Measurements from ENCODE around the gene PRR12.

PRR12 gene

DNA sequence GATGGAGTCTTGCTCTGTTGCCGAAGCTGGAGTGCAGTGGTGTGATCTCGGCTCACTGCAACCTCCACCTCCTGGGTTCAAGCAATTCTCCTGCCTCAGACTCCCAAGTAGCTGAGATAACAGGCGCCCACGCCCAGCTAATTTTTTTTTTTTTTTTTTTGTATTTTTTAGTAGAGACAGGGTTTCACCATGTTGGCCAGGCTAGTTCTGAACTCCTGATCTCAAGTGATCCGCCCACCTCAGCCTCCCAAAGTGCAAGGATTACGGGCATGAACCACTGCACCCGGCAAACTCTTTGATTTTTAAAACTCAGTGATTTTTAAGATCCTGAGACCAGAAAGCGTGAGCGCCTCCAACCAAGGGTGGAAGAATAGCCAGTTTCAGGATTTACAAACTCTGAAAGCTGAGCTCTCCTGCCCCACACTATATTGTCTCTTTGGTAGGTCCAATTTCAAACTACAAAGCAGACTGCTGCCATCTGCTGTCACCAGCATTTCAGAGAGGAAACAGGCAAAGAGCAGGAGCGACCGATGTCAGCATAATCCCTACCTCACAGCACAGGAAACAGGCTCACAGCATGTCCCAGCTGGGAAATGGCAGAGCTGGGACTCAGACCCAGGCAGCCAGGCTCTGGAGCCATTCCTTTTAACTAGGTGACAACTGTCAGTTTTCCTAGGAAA is 19.8 kb upstream of the PRR12 start:
- Mint-ChIP-seq H3K4me3 (no peak overlapping the region), H3K27ac (peak overlapping the region; percentile 37), H3K36me3 (ENCODE audit: low read depth) (peaks cover 47% of the 10 kb centered on the region), H3K27me3 (no peaks in the 10 kb centered on the region), H3K9me3 (no peaks in the 10 kb centered on the region), H3K4me1 (ENCODE audit: low read depth) (peaks cover 33% of the 10 kb centered on the region)
- intact Hi-C loops (cut with micrococcal nuclease), result loop anchor here (1.0 kb wide), 2 partner anchors 65 to 97 kb away; partner anchors contain the start of gene FLT3LG

DNA sequence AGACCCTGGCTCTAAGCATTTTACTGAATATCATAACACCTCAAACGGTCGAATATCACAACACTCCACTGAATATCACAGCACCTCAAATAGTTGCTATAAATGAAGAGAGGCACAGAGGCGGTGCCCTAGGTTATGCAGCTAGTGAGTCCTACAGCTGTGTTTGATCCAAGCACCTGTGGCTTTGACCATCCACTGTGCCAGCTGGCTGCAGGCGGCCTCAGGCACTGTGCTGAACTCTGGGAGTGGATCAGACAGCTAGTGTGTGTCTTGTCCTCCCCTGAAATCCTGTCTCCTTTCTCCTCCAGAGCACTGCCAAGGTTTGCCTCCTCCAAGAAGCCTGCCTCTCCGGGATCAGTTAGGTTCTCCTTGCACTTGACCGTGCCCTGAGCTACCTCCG is 18.0 kb upstream of the PRR12 start:
- intact Hi-C loops (cut with micrococcal nuclease), result no loop called here

DNA sequence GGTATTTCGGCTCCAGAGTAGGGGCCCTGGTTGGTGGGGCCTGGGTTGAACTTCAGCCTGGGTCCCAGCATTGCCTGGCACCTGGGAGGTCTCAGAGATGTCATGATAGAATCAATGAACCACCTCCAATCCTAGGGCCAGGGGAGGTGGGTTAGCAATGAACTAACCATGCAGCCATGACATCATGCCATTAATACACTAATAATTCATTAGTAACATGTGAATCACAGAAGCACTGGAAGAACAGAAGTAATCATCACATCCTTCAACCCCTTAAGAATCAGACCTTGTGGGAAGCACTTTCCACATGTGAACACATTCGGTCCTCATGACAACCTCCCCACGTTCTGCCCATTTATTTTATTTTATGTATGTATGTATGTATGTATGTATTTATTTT is 17.6 kb upstream of the PRR12 start:
- H3K36me3 Mint-ChIP-seq (ENCODE audit: low read depth), result peaks cover 44% of the 10 kb centered on the region
- no peak overlapping the region for H3K27ac Mint-ChIP-seq
- H3K4me1 Mint-ChIP-seq (ENCODE audit: low read depth), result peaks cover 29% of the 10 kb centered on the region
- H3K27me3 Mint-ChIP-seq, result no peaks in the 10 kb centered on the region
- H3K4me3 Mint-ChIP-seq, result no peak overlapping the region
- intact Hi-C loops (cut with micrococcal nuclease), result no loop called here
- H3K9me3 Mint-ChIP-seq, result no peaks in the 10 kb centered on the region

More for the DNA sequence above, 18.0 kb upstream of the PRR12 start:
- H3K9me3 Mint-ChIP-seq, result no peaks in the 10 kb centered on the region
- peaks cover 30% of the 10 kb centered on the region for H3K4me1 Mint-ChIP-seq (ENCODE audit: low read depth)
- H3K36me3 Mint-ChIP-seq (ENCODE audit: low read depth), result peaks cover 48% of the 10 kb centered on the region
- no peak overlapping the region for H3K27ac Mint-ChIP-seq
- H3K4me3 Mint-ChIP-seq, result no peak overlapping the region
- no peaks in the 10 kb centered on the region for H3K27me3 Mint-ChIP-seq

DNA sequence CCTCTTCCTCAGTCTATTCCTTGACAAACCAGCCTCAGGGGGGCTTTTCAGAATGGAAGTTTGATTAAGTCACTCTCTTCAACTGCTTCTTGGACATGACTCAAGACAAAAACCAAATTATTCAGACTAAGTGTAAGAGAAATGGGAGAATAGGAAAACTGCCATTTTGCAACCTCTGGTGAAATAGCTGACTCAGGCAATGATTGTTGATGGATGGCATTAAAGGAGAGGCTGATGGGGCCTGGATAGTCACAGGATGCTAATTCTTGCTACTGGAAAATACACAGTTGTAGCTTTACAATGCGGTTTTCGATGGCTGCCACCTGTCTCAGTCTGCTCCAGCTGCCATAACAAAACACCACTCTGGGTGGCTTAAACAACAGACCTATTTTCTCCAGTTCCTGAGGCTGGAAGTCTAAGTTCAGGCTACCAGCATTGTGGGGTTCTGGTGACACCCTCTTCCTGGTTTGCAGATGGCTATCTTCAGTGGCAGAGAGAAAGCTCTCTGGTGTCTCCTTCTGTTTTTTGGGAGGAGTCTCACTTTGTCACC is 16.7 kb upstream of the PRR12 start:
- peaks cover 41% of the 10 kb centered on the region for H3K36me3 Mint-ChIP-seq (ENCODE audit: low read depth)
- peaks cover 36% of the 10 kb centered on the region for H3K4me1 Mint-ChIP-seq (ENCODE audit: low read depth)
- intact Hi-C loops (cut with micrococcal nuclease), result no loop called here
- no peaks in the 10 kb centered on the region for H3K9me3 Mint-ChIP-seq
- no peak overlapping the region for H3K27ac Mint-ChIP-seq
- H3K27me3 Mint-ChIP-seq, result no peaks in the 10 kb centered on the region
- no peak overlapping the region for H3K4me3 Mint-ChIP-seq

DNA sequence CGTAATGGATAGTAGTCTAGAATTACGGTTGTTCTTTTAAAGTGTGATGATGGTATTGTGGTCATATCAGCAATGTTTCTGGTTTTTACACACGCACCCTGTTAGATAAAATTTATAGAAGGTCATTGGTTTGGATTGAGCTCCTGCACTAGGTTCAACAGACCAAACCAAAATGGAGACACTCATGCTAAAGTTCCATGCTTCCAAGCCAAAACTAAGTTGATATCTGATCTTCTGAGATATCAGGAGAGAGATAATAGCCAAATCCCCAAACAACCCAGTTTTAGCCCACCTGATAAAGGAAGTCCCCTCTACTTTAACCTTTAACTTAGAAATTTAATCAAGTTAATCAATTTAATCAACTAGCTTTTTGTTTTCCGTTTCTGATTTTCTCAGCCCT is 11.8 kb upstream of the PRR12 start:
- peaks cover 39% of the 10 kb centered on the region for H3K4me1 Mint-ChIP-seq (ENCODE audit: low read depth)
- H3K36me3 Mint-ChIP-seq (ENCODE audit: low read depth), result peaks cover 36% of the 10 kb centered on the region
- H3K4me3 Mint-ChIP-seq, result peak overlapping the region; percentile 85
- no peaks in the 10 kb centered on the region for H3K9me3 Mint-ChIP-seq
- intact Hi-C loops (cut with micrococcal nuclease), result no loop called here
- no peaks in the 10 kb centered on the region for H3K27me3 Mint-ChIP-seq
- H3K27ac Mint-ChIP-seq, result no peak overlapping the region

DNA sequence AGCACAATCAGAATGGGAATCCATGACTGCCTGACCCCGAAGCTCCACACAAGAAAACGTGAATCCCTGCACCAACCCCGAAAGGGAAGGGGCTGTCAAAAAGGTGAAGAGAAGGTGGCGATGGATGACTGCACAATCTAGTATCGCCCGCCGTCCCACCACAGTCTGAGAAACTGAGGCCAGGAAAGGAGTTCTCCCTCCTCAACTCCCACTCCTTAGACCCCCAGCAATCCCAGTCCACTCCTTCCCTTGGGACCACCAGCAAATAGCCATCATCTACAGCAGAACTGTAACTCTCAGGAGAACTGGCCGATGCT is 11.1 kb upstream of the PRR12 start:
- Mint-ChIP-seq H3K9me3 (no peaks in the 10 kb centered on the region), H3K36me3 (ENCODE audit: low read depth) (peaks cover 30% of the 10 kb centered on the region), H3K27ac (peak overlapping the region; percentile 89)

DNA sequence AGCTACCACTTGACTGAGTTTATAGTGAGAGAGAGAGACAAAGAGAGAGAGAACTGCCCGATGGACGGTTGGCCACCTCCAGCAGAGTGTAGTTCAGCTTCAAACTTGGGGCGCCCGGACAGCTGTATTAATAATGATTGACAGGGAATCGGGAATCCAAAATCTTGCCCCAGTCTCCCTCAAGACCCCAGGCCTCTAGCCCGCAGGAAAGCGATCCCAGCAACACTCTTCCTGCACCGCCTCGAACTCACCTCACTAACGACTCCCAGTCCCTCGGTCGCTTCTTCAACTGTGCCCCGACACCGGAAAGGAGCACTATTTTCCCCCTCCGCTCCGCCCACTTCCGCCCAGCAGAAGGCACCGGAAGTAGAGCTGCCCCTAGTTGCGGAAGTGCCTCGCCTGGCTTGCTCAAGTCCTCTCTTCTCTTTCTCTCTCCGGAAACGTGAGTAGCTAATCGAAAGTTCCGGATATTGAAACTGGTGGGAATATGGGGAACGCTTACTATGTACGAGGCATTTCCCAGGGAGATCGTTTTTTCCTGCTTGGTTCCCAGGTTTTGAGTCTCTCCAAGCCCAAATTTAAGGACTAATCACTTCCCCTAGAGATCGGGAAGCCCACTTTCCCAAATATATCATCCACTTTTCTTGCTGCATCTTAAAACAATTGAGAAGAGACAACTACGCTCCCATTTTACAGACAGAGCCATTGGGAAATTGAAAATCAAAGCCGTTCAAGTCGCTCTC is 10.5 kb upstream of the PRR12 start, which contains the start of gene NOSIP:
NOSIP (minus strand) TSS at position 293 of the 743 bp plus-strand sequence. CDS start 19,865 bp downstream, outside the sequence.
- intact Hi-C loops (cut with micrococcal nuclease), result loop anchor here (1.0 kb wide), 3 partner anchors 10 to 84 kb away; partner anchors contain the start of gene RRAS
- Mint-ChIP-seq H3K9me3 (no peaks in the 10 kb centered on the region), H3K27ac (peak within 1 kb of the TSS; percentile 89), H3K4me3 (peak within 1 kb of the TSS; percentile 85), H3K27me3 (no peaks in the 10 kb centered on the region), H3K36me3 (ENCODE audit: low read depth) (peaks cover 26% of the 10 kb centered on the region), H3K4me1 (ENCODE audit: low read depth) (peaks cover 35% of the 10 kb centered on the region)

More for the DNA sequence above, 11.1 kb upstream of the PRR12 start:
- Mint-ChIP-seq H3K4me3 (peak overlapping the region; percentile 85), H3K4me1 (ENCODE audit: low read depth) (peaks cover 35% of the 10 kb centered on the region), H3K27me3 (no peaks in the 10 kb centered on the region)
- intact Hi-C loops (cut with micrococcal nuclease), result loop anchor here (1.0 kb wide), 3 partner anchors 10 to 84 kb away; partner anchors contain the start of gene RRAS

DNA sequence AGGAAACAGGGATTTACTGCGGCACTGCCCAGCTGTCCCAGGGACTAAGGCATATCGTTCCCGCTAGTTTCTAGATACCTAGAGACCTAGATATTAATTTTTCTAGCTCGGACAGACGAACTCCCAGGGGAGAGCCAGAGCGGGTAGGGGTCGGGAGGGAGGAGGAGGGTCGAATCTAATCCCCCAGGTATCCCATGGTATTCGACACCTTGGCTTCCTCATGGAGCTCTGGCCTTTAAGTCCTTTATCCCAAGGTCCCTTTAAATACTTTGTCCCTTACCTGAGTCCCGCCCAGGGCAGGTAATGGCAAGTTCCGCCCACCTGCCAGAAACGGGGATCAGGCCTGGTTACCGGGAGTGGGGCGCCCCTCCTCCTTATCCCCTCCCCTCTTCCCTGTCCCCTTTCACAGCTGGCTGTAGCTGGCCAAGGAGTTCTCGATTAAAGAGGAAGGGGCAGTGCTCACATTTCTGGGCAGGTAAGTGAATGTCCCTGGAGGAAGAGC is 9.9 kb upstream of the PRR12 start, which contains the start of gene PRRG2:
PRRG2 (plus strand) TSS at position 310 of the 502 bp plus-strand sequence. CDS start 1,904 bp downstream, outside the sequence.
- peaks cover 20% of the 10 kb centered on the region for H3K36me3 Mint-ChIP-seq (ENCODE audit: low read depth)
- H3K9me3 Mint-ChIP-seq, result no peaks in the 10 kb centered on the region
- peak within 1 kb of the TSS; percentile 85 for H3K4me3 Mint-ChIP-seq
- peaks cover 35% of the 10 kb centered on the region for H3K4me1 Mint-ChIP-seq (ENCODE audit: low read depth)
- H3K27ac Mint-ChIP-seq, result peak within 1 kb of the TSS; percentile 89
- no peaks in the 10 kb centered on the region for H3K27me3 Mint-ChIP-seq
- intact Hi-C loops (cut with micrococcal nuclease), result no loop called here

DNA sequence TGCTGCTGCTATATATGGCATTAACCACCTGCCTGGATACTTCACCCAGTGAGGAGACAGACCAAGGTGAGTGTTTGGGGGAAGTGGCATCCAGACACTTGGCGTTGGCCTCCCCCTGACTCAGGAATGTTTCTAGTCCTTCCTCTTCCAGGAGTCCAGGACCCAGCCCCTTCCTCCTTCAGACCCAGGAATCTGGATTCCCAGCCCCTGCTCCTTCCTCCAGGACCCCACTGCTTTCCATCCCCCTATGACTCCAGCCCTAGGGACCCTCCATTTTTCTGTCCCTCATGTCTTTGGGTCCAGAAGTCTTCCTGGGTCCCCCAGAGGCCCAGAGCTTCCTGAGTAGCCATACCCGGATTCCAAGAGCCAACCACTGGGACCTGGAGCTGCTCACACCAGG is 7.7 kb upstream of the PRR12 start:
- H3K27ac Mint-ChIP-seq, result peak overlapping the region; percentile 61
- peaks cover 7% of the 10 kb centered on the region for H3K36me3 Mint-ChIP-seq (ENCODE audit: low read depth)
- no peak overlapping the region for H3K4me3 Mint-ChIP-seq
- no peaks in the 10 kb centered on the region for H3K27me3 Mint-ChIP-seq
- intact Hi-C loops (cut with micrococcal nuclease), result no loop called here
- H3K4me1 Mint-ChIP-seq (ENCODE audit: low read depth), result peaks cover 27% of the 10 kb centered on the region
- H3K9me3 Mint-ChIP-seq, result no peaks in the 10 kb centered on the region

DNA sequence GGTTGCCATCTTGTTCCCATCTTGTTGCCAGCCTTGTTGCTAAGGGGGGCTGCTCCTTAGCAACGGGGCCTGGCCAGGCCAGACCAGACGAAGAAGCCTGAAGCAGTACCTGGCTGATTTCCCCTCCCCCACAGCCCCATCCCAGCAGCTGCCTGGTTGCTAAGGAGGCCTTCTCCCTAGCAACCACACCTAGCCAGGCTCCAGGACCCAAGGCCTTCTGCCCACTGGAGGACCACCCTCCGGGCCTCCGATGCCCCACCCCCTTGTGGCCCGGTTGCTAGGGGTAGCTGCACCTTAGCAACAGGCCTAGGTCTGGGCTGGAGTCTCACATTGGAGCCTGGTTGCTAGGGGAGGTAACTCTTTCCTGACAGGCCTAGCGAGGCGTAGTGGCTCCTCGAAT is 6.0 kb upstream of the PRR12 start:
- Mint-ChIP-seq H3K4me3 (no peak overlapping the region), H3K36me3 (ENCODE audit: low read depth) (peaks cover 8% of the 10 kb centered on the region), H3K27me3 (peaks cover 3% of the 10 kb centered on the region), H3K27ac (no peak overlapping the region), H3K4me1 (ENCODE audit: low read depth) (peaks cover 18% of the 10 kb centered on the region), H3K9me3 (no peaks in the 10 kb centered on the region)
- intact Hi-C loops (cut with micrococcal nuclease), result no loop called here

DNA sequence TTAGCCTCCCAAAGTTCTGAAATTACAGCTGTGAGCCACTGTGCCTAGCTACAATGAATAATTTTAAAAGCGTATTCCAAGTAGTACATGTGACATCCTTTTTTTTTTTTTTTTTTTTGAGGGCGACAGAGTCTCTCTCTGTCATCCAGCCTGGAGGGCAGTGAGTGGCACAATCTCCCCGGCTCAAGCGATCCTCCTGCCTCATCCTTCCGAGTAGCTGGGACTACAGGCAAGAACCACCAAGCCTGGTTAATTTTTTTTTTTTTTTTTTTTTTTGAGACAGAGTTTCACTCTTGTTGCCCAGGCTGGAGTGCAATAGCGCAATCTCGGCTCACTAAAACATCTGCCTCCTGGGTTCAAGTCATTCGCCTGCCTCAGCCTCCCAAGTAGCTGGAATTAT is 3.8 kb upstream of the PRR12 start:
- H3K27me3 Mint-ChIP-seq, result peaks cover 3% of the 10 kb centered on the region
- H3K4me1 Mint-ChIP-seq (ENCODE audit: low read depth), result peaks cover 15% of the 10 kb centered on the region
- no peaks in the 10 kb centered on the region for H3K9me3 Mint-ChIP-seq
- H3K4me3 Mint-ChIP-seq, result no peak overlapping the region
- H3K36me3 Mint-ChIP-seq (ENCODE audit: low read depth), result peaks cover 10% of the 10 kb centered on the region
- H3K27ac Mint-ChIP-seq, result peak overlapping the region; percentile 15
- intact Hi-C loops (cut with micrococcal nuclease), result no loop called here

DNA sequence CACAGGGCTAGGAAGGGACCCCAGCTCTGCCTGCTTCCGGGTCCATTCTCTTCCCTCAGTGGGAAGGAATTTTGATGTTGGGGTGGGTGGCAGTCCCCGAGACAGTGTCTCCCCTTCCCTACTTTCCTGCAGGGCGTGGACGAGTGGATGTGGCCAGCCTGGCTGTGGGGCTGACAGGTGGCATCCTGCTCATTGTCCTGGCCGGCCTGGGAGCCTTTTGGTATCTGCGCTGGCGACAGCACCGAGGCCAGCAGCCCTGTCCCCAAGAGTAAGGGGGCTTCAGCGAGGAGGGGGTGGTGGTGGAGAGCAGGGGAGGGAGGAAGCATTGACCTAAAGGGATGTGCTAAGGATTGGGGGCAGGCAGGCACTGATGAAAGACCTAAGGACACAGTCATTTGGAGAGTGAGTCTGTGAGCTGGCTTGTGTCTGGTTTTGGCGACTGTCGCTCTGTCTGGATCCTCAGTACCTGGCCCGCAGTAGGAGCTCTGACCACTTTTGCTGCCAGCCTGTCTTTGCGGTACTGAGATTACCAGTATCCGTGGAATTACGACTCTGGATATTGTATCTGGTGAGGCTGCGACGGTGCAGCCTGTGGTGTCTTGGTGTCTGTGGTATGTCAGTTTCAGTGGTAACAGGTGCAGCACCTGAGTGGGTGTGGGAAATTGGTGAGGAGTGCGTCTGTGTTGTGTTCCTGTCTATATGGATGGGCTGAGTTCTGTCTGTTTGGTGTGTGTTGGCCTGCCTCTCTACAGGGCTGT is 2.4 kb upstream of the PRR12 start:
- H3K27me3 Mint-ChIP-seq, result peaks cover 3% of the 10 kb centered on the region
- H3K4me3 Mint-ChIP-seq, result no peak overlapping the region
- intact Hi-C loops (cut with micrococcal nuclease), result no loop called here
- no peaks in the 10 kb centered on the region for H3K9me3 Mint-ChIP-seq
- H3K36me3 Mint-ChIP-seq (ENCODE audit: low read depth), result peaks cover 12% of the 10 kb centered on the region
- H3K4me1 Mint-ChIP-seq (ENCODE audit: low read depth), result peaks cover 29% of the 10 kb centered on the region
- H3K27ac Mint-ChIP-seq, result no peak overlapping the region

DNA sequence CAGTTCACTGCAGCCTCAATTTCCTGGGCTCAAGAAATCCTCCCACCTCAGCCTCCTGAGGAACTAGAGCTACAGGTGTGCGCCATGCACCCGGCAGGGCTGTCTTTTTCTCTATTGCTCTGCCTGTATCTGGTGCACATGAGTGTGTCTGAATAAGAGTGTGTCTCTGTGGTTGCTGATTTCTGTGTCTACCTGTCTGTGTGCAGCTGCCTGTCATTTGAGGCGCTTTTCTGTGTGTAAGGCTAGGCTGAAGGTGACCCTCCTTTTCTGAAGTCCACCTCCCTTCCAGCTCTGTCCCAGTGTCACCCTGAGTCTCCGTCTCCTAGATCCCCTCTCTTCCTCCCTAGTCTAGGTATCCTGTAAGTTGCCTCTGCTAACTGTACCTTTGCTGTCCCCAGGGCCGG is 1.5 kb upstream of the PRR12 start:
- Mint-ChIP-seq H3K27ac (peak overlapping the region; percentile 82), H3K36me3 (ENCODE audit: low read depth) (peaks cover 22% of the 10 kb centered on the region), H3K27me3 (peaks cover 3% of the 10 kb centered on the region), H3K4me1 (ENCODE audit: low read depth) (peaks cover 38% of the 10 kb centered on the region), H3K9me3 (no peaks in the 10 kb centered on the region), H3K4me3 (no peak overlapping the region)
- intact Hi-C loops (cut with micrococcal nuclease), result no loop called here

All from dendritic cell treated with granulocyte-macrophage colony-stimulating factor and Interleukin-4, amounts not matched to agents 40 ng/mL and 50 ng/mL, for 4 days (primary cell).